GM23338 (cell line): Measurements from ENCODE around the gene CUX1. TPM values are rescaled to one million over a fixed set of nuclear protein-coding genes. Genes with fewer than 3 reads are reported as not detected.

ENCODE experiments used
- ATAC-seq: fragments of 200-7000 bp; cut with Tn5 transposase; 3 replicates; pipeline ENCODE4 v1.9.1; 2020
- DNase-seq: peaks from one replicate; pipeline ENCODE4 v3.0.0-alpha.2; 2015; ENCODE audit warnings: low spot score
- H2AFZ ChIP-seq: fragments of 200-600 bp; sonication (generic); 2 replicates; pipeline ENCODE4 v1.8.0; 2016; ENCODE audit warnings: antibody characterized with exemption, mild to moderate bottlenecking, moderate library complexity
- H3F3A ChIP-seq: fragments of 200-600 bp; sonication (generic); replicated peaks from 2 replicates; pipeline ENCODE4 v1.8.0; 2017; ENCODE audit warnings: antibody characterized with exemption, mixed run types, low read depth
- H3K27ac ChIP-seq: fragments of 200-600 bp; sonication (generic); 2 replicates; pipeline ENCODE4 v1.6.1; 2016; ENCODE audit warnings: low read depth
- H3K27me3 ChIP-seq: fragments of 200-600 bp; sonication (generic); 2 replicates; pipeline ENCODE4 v1.8.0; 2016; ENCODE audit warnings: mild to moderate bottlenecking, mixed run types, moderate library complexity; ENCODE audit not compliant: insufficient read depth
- H3K36me3 ChIP-seq: fragments of 200-600 bp; sonication (generic); 2 replicates; pipeline ENCODE4 v1.8.0; 2016; ENCODE audit warnings: mild to moderate bottlenecking; ENCODE audit not compliant: insufficient read depth
- H3K4me1 ChIP-seq: fragments of 200-600 bp; sonication (generic); 2 replicates; pipeline ENCODE4 v1.8.0; 2016; ENCODE audit warnings: mild to moderate bottlenecking, moderate library complexity; ENCODE audit not compliant: insufficient read depth
- H3K4me2 ChIP-seq: fragments of 200-600 bp; sonication (generic); 2 replicates; pipeline ENCODE4 v1.7.1; 2017; ENCODE audit warnings: mixed run types
- H3K4me3 ChIP-seq: fragments of 200-600 bp; sonication (generic); 2 replicates; pipeline ENCODE4 v1.6.1; 2016; ENCODE audit warnings: mixed run types
- H3K79me2 ChIP-seq: fragments of 200-600 bp; sonication (generic); replicated peaks from 2 replicates; pipeline ENCODE4 v1.8.0; 2017; ENCODE audit warnings: mild to moderate bottlenecking; ENCODE audit not compliant: insufficient read depth
- H3K9me2 ChIP-seq: fragments of 200-600 bp; sonication (generic); 2 replicates; pipeline ENCODE4 v1.8.0; 2017; ENCODE audit not compliant: insufficient read depth
- H4K20me1 ChIP-seq: fragments of 200-600 bp; sonication (generic); replicated peaks from 2 replicates; pipeline ENCODE4 v1.8.0; 2017; ENCODE audit warnings: mild to moderate bottlenecking; ENCODE audit not compliant: insufficient read depth
- H3K27ac Mint-ChIP-seq: 2 replicates; pipeline ENCODE4 v1.8.0; 2020; ENCODE audit warnings: inconsistent platforms, mild to moderate bottlenecking, moderate library complexity, mixed read lengths
- H3K27me3 Mint-ChIP-seq: 3 replicates; pipeline ENCODE4 v1.8.0; 2022; ENCODE audit warnings: low read depth, mild to moderate bottlenecking, moderate library complexity, mixed read lengths, inconsistent platforms; ENCODE audit not compliant: insufficient read depth, poor library complexity
- H3K36me3 Mint-ChIP-seq: 3 replicates; pipeline ENCODE4 v1.8.0; 2021; ENCODE audit warnings: low read depth, mild to moderate bottlenecking, inconsistent platforms, moderate library complexity, mixed read lengths
- H3K4me1 Mint-ChIP-seq: 3 replicates; pipeline ENCODE4 v1.8.0; 2020; ENCODE audit warnings: mild to moderate bottlenecking, inconsistent platforms, mixed read lengths
- H3K4me3 Mint-ChIP-seq: 3 replicates; pipeline ENCODE4 v1.8.0; 2021; ENCODE audit warnings: moderate library complexity, mild to moderate bottlenecking, inconsistent platforms, mixed read lengths
- H3K9me3 Mint-ChIP-seq: 3 replicates; pipeline ENCODE4 v1.8.0; 2020; ENCODE audit warnings: moderate library complexity, mild to moderate bottlenecking, inconsistent platforms, mixed read lengths
- CREB1 ChIP-seq: fragments of 250-450 bp; sonication (Bioruptor Pico); IDR thresholded peaks from 2 replicates; pipeline ENCODE4 v1.5.0; 2020; ENCODE audit warnings: low read depth, mild to moderate bottlenecking, moderate library complexity
- EZH2 ChIP-seq: fragments of 200-600 bp; sonication (generic); IDR thresholded peaks from one replicate; pipeline ENCODE4 v1.8.0; 2017; ENCODE audit warnings: antibody characterized with exemption, mild to moderate bottlenecking, low read depth; ENCODE audit not compliant: unreplicated experiment
- EZH2phosphoT487 ChIP-seq: fragments of 200-600 bp; sonication (generic); IDR thresholded peaks from one replicate; pipeline ENCODE4 v1.8.1; 2018; ENCODE audit warnings: antibody characterized with exemption; ENCODE audit not compliant: unreplicated experiment
- JUNB ChIP-seq: IDR thresholded peaks from one replicate; pipeline ENCODE4 v1.6.1; 2016; ENCODE audit warnings: antibody characterized with exemption; ENCODE audit not compliant: unreplicated experiment
- NANOG ChIP-seq: IDR thresholded peaks from 2 replicates; pipeline ENCODE4 v1.6.1; 2016; ENCODE audit warnings: antibody characterized with exemption, borderline replicate concordance
- POLR2AphosphoS5 ChIP-seq: IDR thresholded peaks from 2 replicates; pipeline ENCODE4 v1.6.1; 2016; ENCODE audit warnings: antibody characterized with exemption, low read depth
- STAT1 ChIP-seq: IDR thresholded peaks from one replicate; pipeline ENCODE4 v1.6.1; 2016; ENCODE audit warnings: antibody characterized with exemption; ENCODE audit not compliant: unreplicated experiment
- polyA plus RNA-seq: library from polyadenylated mRNA; unstranded; fragments of >200 nt; fragmentation: Nextera tagmentation; extraction: Ambion mirVana; gene quantifications from 2 replicates; pipeline ENCODE4 v1.2.1, GENCODE V29; 2016
- total RNA-seq: library from RNA; depleted of rRNA; stranded (reverse); fragments of >200 nt; shearing (Covaris generic); gene quantifications from 2 replicates; pipeline ENCODE4 v1.2.3, GENCODE V29; 2014
- TF ChIP-seq, protein P1 (sequence below): IDR thresholded peaks from 2 replicates; pipeline ENCODE4 v1.6.1; 2016; ENCODE audit warnings: antibody characterized with exemption
- TF ChIP-seq, protein P2 (sequence below): fragments of 250-450 bp; sonication (Bioruptor Pico); IDR thresholded peaks from 2 replicates; pipeline ENCODE4 v1.5.0; 2020; ENCODE audit warnings: mild to moderate bottlenecking, moderate library complexity
- TF ChIP-seq, protein P3 (sequence below), 2 experiments: fragments of 200-600 bp in 1 of 2; sonication (generic) in 1 of 2; conservative IDR thresholded peaks; 2 replicates each; pipeline versions ENCODE4 v1.5.1 to v1.6.1; 2016 to 2017; ENCODE audit warnings: antibody characterized with exemption in 2 of 2, low read depth in 2 of 2, mild to moderate bottlenecking in 2 of 2, moderate library complexity in 1 of 2
- TF ChIP-seq, protein P4 (sequence below): IDR thresholded peaks from one replicate; pipeline ENCODE4 v1.6.1; 2018; ENCODE audit warnings: antibody characterized with exemption; ENCODE audit not compliant: unreplicated experiment

Gene CUX1
- total and polyA plus RNA-seq, 2 experiments from 2014 or later, result 49.9 to 64.0 TPM

DNA sequence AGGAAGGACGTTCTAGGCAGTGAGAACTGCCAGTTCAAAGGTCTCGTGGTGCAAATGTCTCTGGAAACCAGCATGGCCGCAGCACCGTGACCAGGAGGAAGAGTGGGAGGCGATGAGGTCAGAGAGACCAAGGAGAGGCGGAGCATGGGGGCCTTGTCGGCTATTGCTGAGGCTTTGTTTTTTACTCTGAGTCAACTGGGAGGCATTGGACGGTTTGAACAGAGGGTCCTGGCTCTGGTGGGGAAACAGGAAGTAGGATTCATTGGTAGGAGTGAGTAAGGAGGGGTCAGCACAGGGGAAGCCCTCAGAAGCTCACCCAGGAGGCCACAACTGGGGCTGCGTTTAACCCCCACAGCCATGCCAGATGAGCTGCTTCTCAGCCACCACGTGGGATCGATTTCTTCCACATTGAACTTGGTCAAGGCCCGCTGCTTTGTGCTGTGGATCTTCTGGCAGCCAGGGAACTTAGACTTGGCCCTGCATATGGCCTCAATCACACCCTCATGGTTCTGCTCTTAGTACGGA is 447.0 kb downstream of the CUX1 start (continued):
- TF ChIP-seq POLR2AphosphoS5, result no peak
- no peak for TF ChIP-seq JUNB
- no peak for TF ChIP-seq EZH2
- TF ChIP-seq, protein P1, sequence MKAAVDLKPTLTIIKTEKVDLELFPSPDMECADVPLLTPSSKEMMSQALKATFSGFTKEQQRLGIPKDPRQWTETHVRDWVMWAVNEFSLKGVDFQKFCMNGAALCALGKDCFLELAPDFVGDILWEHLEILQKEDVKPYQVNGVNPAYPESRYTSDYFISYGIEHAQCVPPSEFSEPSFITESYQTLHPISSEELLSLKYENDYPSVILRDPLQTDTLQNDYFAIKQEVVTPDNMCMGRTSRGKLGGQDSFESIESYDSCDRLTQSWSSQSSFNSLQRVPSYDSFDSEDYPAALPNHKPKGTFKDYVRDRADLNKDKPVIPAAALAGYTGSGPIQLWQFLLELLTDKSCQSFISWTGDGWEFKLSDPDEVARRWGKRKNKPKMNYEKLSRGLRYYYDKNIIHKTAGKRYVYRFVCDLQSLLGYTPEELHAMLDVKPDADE, result no peak
- TF ChIP-seq NANOG, result no peak

DNA sequence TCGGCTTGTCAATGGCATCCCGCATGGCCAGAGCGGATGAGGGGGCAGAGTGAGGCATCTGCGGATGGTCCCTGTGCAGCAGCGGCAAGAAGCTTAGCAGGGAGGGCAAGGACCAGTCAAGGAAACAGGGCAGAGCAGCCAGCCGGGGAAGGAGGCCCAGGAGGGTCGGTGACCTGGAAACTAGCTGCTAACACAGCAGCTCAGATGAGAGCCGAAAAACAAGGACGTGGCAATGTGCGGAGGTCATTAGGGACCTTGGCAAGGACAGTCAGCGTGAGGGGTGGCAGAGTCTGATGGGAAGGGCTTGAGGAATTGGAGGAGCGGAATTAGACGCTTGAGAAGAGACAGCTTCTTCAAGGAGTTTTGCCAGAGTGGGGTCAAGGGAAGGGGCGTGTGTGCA is 449.1 kb downstream of the CUX1 start:
- Histone ChIP-seq H3K27ac (no peak overlapping the region), H3F3A (no peaks in the 10 kb centered on the region), H3K36me3 (no peaks in the 10 kb centered on the region), H3K9me2 (no peaks in the 10 kb centered on the region), H3K4me2 (no peak overlapping the region), H4K20me1 (no peaks in the 10 kb centered on the region), H3K4me3 (no peak overlapping the region), H2AFZ (no peak overlapping the region), H3K4me1 (no peaks in the 10 kb centered on the region), H3K27me3 (no peaks in the 10 kb centered on the region), H3K79me2 (no peaks in the 10 kb centered on the region)
- Mint-ChIP-seq H3K36me3 (no peaks in the 10 kb centered on the region), H3K27ac (no peak overlapping the region), H3K9me3 (no peaks in the 10 kb centered on the region; the same call in 2 of the 3 replicates), H3K27me3 (peaks cover 18% of the 10 kb centered on the region), H3K4me3 (no peak overlapping the region), H3K4me1 (peaks cover 4% of the 10 kb centered on the region; the same call in 2 of the 3 replicates)
- ATAC-seq, result no peak; the same call in 2 of the 3 replicates
- DNase-seq, result no peak
- TF ChIP-seq NANOG, result no peak
- TF ChIP-seq, protein P2, sequence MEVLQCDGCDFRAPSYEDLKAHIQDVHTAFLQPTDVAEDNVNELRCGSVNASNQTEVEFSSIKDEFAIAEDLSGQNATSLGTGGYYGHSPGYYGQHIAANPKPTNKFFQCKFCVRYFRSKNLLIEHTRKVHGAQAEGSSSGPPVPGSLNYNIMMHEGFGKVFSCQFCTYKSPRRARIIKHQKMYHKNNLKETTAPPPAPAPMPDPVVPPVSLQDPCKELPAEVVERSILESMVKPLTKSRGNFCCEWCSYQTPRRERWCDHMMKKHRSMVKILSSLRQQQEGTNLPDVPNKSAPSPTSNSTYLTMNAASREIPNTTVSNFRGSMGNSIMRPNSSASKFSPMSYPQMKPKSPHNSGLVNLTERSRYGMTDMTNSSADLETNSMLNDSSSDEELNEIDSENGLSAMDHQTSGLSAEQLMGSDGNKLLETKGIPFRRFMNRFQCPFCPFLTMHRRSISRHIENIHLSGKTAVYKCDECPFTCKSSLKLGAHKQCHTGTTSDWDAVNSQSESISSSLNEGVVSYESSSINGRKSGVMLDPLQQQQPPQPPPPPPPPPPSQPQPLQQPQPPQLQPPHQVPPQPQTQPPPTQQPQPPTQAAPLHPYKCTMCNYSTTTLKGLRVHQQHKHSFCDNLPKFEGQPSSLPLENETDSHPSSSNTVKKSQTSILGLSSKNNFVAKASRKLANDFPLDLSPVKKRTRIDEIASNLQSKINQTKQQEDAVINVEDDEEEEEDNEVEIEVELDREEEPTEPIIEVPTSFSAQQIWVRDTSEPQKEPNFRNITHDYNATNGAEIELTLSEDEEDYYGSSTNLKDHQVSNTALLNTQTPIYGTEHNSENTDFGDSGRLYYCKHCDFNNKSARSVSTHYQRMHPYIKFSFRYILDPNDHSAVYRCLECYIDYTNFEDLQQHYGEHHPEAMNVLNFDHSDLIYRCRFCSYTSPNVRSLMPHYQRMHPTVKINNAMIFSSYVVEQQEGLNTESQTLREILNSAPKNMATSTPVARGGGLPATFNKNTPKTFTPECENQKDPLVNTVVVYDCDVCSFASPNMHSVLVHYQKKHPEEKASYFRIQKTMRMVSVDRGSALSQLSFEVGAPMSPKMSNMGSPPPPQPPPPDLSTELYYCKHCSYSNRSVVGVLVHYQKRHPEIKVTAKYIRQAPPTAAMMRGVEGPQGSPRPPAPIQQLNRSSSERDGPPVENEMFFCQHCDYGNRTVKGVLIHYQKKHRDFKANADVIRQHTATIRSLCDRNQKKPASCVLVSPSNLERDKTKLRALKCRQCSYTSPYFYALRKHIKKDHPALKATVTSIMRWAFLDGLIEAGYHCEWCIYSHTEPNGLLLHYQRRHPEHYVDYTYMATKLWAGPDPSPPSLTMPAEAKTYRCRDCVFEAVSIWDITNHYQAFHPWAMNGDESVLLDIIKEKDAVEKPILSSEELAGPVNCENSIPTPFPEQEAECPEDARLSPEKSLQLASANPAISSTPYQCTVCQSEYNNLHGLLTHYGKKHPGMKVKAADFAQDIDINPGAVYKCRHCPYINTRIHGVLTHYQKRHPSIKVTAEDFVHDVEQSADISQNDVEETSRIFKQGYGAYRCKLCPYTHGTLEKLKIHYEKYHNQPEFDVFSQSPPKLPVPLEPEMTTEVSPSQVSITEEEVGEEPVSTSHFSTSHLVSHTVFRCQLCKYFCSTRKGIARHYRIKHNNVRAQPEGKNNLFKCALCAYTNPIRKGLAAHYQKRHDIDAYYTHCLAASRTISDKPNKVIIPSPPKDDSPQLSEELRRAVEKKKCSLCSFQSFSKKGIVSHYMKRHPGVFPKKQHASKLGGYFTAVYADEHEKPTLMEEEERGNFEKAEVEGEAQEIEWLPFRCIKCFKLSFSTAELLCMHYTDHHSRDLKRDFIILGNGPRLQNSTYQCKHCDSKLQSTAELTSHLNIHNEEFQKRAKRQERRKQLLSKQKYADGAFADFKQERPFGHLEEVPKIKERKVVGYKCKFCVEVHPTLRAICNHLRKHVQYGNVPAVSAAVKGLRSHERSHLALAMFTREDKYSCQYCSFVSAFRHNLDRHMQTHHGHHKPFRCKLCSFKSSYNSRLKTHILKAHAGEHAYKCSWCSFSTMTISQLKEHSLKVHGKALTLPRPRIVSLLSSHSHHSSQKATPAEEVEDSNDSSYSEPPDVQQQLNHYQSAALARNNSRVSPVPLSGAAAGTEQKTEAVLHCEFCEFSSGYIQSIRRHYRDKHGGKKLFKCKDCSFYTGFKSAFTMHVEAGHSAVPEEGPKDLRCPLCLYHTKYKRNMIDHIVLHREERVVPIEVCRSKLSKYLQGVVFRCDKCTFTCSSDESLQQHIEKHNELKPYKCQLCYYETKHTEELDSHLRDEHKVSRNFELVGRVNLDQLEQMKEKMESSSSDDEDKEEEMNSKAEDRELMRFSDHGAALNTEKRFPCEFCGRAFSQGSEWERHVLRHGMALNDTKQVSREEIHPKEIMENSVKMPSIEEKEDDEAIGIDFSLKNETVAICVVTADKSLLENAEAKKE (CRISPR knock-in tag), result no peak
- TF ChIP-seq, protein P1, result no peak
- no peak for TF ChIP-seq POLR2AphosphoS5
- TF ChIP-seq STAT1, result no peak
- no peak for TF ChIP-seq CREB1 (CRISPR knock-in tag)
- no peak for TF ChIP-seq EZH2phosphoT487
- TF ChIP-seq, protein P3, sequence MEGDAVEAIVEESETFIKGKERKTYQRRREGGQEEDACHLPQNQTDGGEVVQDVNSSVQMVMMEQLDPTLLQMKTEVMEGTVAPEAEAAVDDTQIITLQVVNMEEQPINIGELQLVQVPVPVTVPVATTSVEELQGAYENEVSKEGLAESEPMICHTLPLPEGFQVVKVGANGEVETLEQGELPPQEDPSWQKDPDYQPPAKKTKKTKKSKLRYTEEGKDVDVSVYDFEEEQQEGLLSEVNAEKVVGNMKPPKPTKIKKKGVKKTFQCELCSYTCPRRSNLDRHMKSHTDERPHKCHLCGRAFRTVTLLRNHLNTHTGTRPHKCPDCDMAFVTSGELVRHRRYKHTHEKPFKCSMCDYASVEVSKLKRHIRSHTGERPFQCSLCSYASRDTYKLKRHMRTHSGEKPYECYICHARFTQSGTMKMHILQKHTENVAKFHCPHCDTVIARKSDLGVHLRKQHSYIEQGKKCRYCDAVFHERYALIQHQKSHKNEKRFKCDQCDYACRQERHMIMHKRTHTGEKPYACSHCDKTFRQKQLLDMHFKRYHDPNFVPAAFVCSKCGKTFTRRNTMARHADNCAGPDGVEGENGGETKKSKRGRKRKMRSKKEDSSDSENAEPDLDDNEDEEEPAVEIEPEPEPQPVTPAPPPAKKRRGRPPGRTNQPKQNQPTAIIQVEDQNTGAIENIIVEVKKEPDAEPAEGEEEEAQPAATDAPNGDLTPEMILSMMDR (conservative IDR thresholded peaks at IDR 0.05; ENCODE audit: low read depth in 2 of 2), result no peak
- TF ChIP-seq, protein P4, sequence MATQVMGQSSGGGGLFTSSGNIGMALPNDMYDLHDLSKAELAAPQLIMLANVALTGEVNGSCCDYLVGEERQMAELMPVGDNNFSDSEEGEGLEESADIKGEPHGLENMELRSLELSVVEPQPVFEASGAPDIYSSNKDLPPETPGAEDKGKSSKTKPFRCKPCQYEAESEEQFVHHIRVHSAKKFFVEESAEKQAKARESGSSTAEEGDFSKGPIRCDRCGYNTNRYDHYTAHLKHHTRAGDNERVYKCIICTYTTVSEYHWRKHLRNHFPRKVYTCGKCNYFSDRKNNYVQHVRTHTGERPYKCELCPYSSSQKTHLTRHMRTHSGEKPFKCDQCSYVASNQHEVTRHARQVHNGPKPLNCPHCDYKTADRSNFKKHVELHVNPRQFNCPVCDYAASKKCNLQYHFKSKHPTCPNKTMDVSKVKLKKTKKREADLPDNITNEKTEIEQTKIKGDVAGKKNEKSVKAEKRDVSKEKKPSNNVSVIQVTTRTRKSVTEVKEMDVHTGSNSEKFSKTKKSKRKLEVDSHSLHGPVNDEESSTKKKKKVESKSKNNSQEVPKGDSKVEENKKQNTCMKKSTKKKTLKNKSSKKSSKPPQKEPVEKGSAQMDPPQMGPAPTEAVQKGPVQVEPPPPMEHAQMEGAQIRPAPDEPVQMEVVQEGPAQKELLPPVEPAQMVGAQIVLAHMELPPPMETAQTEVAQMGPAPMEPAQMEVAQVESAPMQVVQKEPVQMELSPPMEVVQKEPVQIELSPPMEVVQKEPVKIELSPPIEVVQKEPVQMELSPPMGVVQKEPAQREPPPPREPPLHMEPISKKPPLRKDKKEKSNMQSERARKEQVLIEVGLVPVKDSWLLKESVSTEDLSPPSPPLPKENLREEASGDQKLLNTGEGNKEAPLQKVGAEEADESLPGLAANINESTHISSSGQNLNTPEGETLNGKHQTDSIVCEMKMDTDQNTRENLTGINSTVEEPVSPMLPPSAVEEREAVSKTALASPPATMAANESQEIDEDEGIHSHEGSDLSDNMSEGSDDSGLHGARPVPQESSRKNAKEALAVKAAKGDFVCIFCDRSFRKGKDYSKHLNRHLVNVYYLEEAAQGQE, result no peak
- no peak for TF ChIP-seq EZH2
